ENCODE data around the gene PTPN9.
"Not testable (repeated sequence)": the region's sequence is repeated elsewhere in the genome, so short reads cannot be mapped to it uniquely, and the experiment has no call there.

Gene PTPN9

GRCh38 chr15:75561888-75562287 is 17.2 kb downstream of the PTPN9 start:
- no peak overlapping the region for H3K4me3 ChIP-seq (IDR thresholded peaks at IDR 0.05; ENCODE audit: insufficient read depth, low read depth, low read length)
- no peaks in the 10 kb centered on the region for H4K20me1 ChIP-seq (ENCODE audit: insufficient read depth)
- H3K4me1 ChIP-seq (ENCODE audit: low read depth, poor library complexity, severe bottlenecking) = no peaks in the 10 kb centered on the region
- H3K27me3 ChIP-seq (ENCODE audit: insufficient read depth, low read depth) = no peaks in the 10 kb centered on the region
- no peaks in the 10 kb centered on the region; the same call in 1 of the 2 replicates for H3K79me2 ChIP-seq (ENCODE audit: insufficient read depth, low read depth)
- no peak overlapping the region for H3K4me2 ChIP-seq
- TF ChIP-seq CTCF (conservative IDR thresholded peaks at IDR 0.05; ENCODE audit: low read depth, low read length) = no peak
- H2AFZ ChIP-seq (ENCODE audit: low read depth) = no peak overlapping the region
- H3K36me3 ChIP-seq (ENCODE audit: insufficient read depth) = no peaks in the 10 kb centered on the region
- H3K27ac ChIP-seq = no peak overlapping the region
- H3K9ac ChIP-seq = no peak overlapping the region

- not testable (repeated sequence) for H3K79me2 ChIP-seq (ENCODE audit: insufficient read depth, low read depth); H3K4me3 ChIP-seq (IDR thresholded peaks at IDR 0.05; ENCODE audit: insufficient read depth, low read depth, low read length); H3K27ac ChIP-seq; H4K20me1 ChIP-seq (ENCODE audit: insufficient read depth); H3K36me3 ChIP-seq (ENCODE audit: insufficient read depth); H3K27me3 ChIP-seq (ENCODE audit: insufficient read depth, low read depth); H3K4me2 ChIP-seq; H3K9ac ChIP-seq; H3K4me1 ChIP-seq (ENCODE audit: low read depth, poor library complexity, severe bottlenecking); H2AFZ ChIP-seq (ENCODE audit: low read depth)
These were observed 19.8 kb downstream of the PTPN9 start for GRCh38 chr15:75559360-75559759.

- not testable (repeated sequence) for H3K27ac ChIP-seq; H3K79me2 ChIP-seq (ENCODE audit: insufficient read depth, low read depth); H3K27me3 ChIP-seq (ENCODE audit: insufficient read depth, low read depth); H3K9ac ChIP-seq; H2AFZ ChIP-seq (ENCODE audit: low read depth); H4K20me1 ChIP-seq (ENCODE audit: insufficient read depth); H3K36me3 ChIP-seq (ENCODE audit: insufficient read depth); H3K4me3 ChIP-seq (IDR thresholded peaks at IDR 0.05; ENCODE audit: insufficient read depth, low read depth, low read length); H3K4me1 ChIP-seq (ENCODE audit: low read depth, poor library complexity, severe bottlenecking); H3K4me2 ChIP-seq
These were observed 20.2 kb downstream of the PTPN9 start for GRCh38 chr15:75558955-75559354.

- H3K79me2 ChIP-seq (ENCODE audit: insufficient read depth, low read depth) = no peaks in the 10 kb centered on the region
These were observed 24.4 kb downstream of the PTPN9 start for GRCh38 chr15:75554717-75555116.

GRCh38 chr15:75553659-75554058 is 25.5 kb downstream of the PTPN9 start:
- H3K4me1 ChIP-seq (ENCODE audit: low read depth, poor library complexity, severe bottlenecking) = no peaks in the 10 kb centered on the region
- no peak overlapping the region for H3K9ac ChIP-seq
- no peaks in the 10 kb centered on the region for H3K36me3 ChIP-seq (ENCODE audit: insufficient read depth)
- H2AFZ ChIP-seq (ENCODE audit: low read depth) = no peak overlapping the region
- no peak overlapping the region for H3K27ac ChIP-seq
- H3K27me3 ChIP-seq (ENCODE audit: insufficient read depth, low read depth) = no peaks in the 10 kb centered on the region
- TF ChIP-seq CTCF (conservative IDR thresholded peaks at IDR 0.05; ENCODE audit: low read depth, low read length) = no peak
- no peak overlapping the region for H3K4me3 ChIP-seq (IDR thresholded peaks at IDR 0.05; ENCODE audit: insufficient read depth, low read depth, low read length)
- no peak overlapping the region for H3K4me2 ChIP-seq
- no peaks in the 10 kb centered on the region for H3K79me2 ChIP-seq (ENCODE audit: insufficient read depth, low read depth)
- H4K20me1 ChIP-seq (ENCODE audit: insufficient read depth) = no peaks in the 10 kb centered on the region

More at GRCh38 chr15:75554717-75555116, 24.4 kb downstream of the PTPN9 start:
- no peak for TF ChIP-seq CTCF (conservative IDR thresholded peaks at IDR 0.05; ENCODE audit: low read depth, low read length)
- Histone ChIP-seq H3K4me2 (no peak overlapping the region), H3K4me3 (IDR thresholded peaks at IDR 0.05; ENCODE audit: insufficient read depth, low read depth, low read length) (no peak overlapping the region), H3K4me1 (ENCODE audit: low read depth, poor library complexity, severe bottlenecking) (no peaks in the 10 kb centered on the region), H3K27me3 (ENCODE audit: insufficient read depth, low read depth) (no peaks in the 10 kb centered on the region), H4K20me1 (ENCODE audit: insufficient read depth) (no peaks in the 10 kb centered on the region), H3K9ac (no peak overlapping the region), H3K27ac (no peak overlapping the region), H3K36me3 (ENCODE audit: insufficient read depth) (no peaks in the 10 kb centered on the region), H2AFZ (ENCODE audit: low read depth) (no peak overlapping the region)
